SU-DHL-6 (cell line): ENCODE results near the gene ZNF560.

Experiments used
- H2AFZ ChIP-seq: fragments of 200-600 bp; sonication (generic); 2 replicates; pipeline ENCODE4 v1.6.1; 2014; ENCODE audit warnings: low read depth, mild to moderate bottlenecking, moderate library complexity, mixed read lengths, antibody characterized with exemption, low read length; ENCODE audit not compliant: severe bottlenecking
- H3F3A ChIP-seq: fragments of 200-600 bp; shearing (Covaris generic); 2 replicates; pipeline ENCODE4 v1.6.0; 2016; ENCODE audit warnings: antibody characterized with exemption, mild to moderate bottlenecking; ENCODE audit not compliant: insufficient read depth
- H3K27ac ChIP-seq: fragments of 200-600 bp; sonication (generic); 2 replicates; pipeline ENCODE4 v1.5.1; 2016; ENCODE audit warnings: low read depth, mild to moderate bottlenecking, low read length, moderate library complexity, mixed read lengths
- H3K27me3 ChIP-seq: fragments of 200-600 bp; sonication (generic), shearing (Covaris generic); 2 replicates; pipeline ENCODE4 v1.6.0; 2014; ENCODE audit warnings: mild to moderate bottlenecking, low read length
- H3K36me3 ChIP-seq: fragments of 200-600 bp; sonication (generic); 2 replicates; pipeline ENCODE4 v1.6.1; 2014; ENCODE audit warnings: mild to moderate bottlenecking, low read length, mixed read lengths
- H3K4me2 ChIP-seq: fragments of 300-600, 200-600 bp; shearing (Covaris generic), sonication (generic); 2 replicates; pipeline ENCODE4 v1.6.0; 2014; ENCODE audit warnings: low read length, low read depth, mild to moderate bottlenecking; ENCODE audit not compliant: poor library complexity, severe bottlenecking
- H3K4me3 ChIP-seq: fragments of 200-600 bp; sonication (generic); 2 replicates; pipeline ENCODE4 v1.5.1; 2014; ENCODE audit warnings: antibody characterized with exemption, low read length, mild to moderate bottlenecking, mixed read lengths; ENCODE audit not compliant: insufficient read depth, poor library complexity, severe bottlenecking
- H3K79me2 ChIP-seq: fragments of 200-600 bp; sonication (generic); 2 replicates; pipeline ENCODE4 v1.6.1; 2014; ENCODE audit warnings: mild to moderate bottlenecking, low read length, moderate library complexity; ENCODE audit not compliant: insufficient read depth
- H3K9ac ChIP-seq: fragments of 200-600 bp; sonication (generic); 2 replicates; pipeline ENCODE4 v1.7.0; 2014; ENCODE audit warnings: mild to moderate bottlenecking, low read length
- H3K9me2 ChIP-seq: fragments of 200-600 bp; sonication (generic); replicated peaks from 2 replicates; pipeline ENCODE4 v1.6.1; 2014; ENCODE audit warnings: low read length; ENCODE audit not compliant: insufficient read depth
- H3K9me3 ChIP-seq: fragments of 200-600 bp; sonication (generic); 2 replicates; pipeline ENCODE4 v1.6.1; 2014; ENCODE audit warnings: low read length, mixed read lengths; ENCODE audit not compliant: insufficient read depth
- H4K20me1 ChIP-seq: fragments of 200-600 bp; sonication (generic); 2 replicates; pipeline ENCODE4 v1.6.1; 2014; ENCODE audit warnings: low read depth, mild to moderate bottlenecking, antibody characterized with exemption, low read length, moderate library complexity, mixed read lengths
- CTCF ChIP-seq: fragments of 200-600 bp; sonication (generic); IDR thresholded peaks from one replicate; pipeline ENCODE4 v1.5.1; 2017; ENCODE audit warnings: antibody characterized with exemption, mild to moderate bottlenecking, low read length, moderate library complexity; ENCODE audit not compliant: insufficient read depth, poor library complexity, severe bottlenecking
- EZH2phosphoT487 ChIP-seq: fragments of 200-600 bp; sonication (generic), shearing (Covaris generic); conservative IDR thresholded peaks from 2 replicates; pipeline ENCODE4 v1.6.1; 2018; ENCODE audit warnings: mild to moderate bottlenecking, antibody characterized with exemption, low read length, moderate library complexity, mixed read lengths

The ZNF560 gene

GRCh38 chr19:9430444-9430843 is 68.0 kb downstream of the ZNF560 start:
- H3K27me3 ChIP-seq: no peaks in the 10 kb centered on the region
- H2AFZ ChIP-seq: no peak overlapping the region
- no peaks in the 10 kb centered on the region for H3K9me2 ChIP-seq
- H3K4me2 ChIP-seq: no peak overlapping the region
- no peaks in the 10 kb centered on the region for H3F3A ChIP-seq
- no peaks in the 10 kb centered on the region for H3K9me3 ChIP-seq
- H3K27ac ChIP-seq: no peak overlapping the region
- peaks cover 7% of the 10 kb centered on the region; the same call in 1 of the 2 replicates for H3K36me3 ChIP-seq
- H3K79me2 ChIP-seq: peaks cover 28% of the 10 kb centered on the region
- no peak for TF ChIP-seq CTCF
- TF ChIP-seq EZH2phosphoT487: no peak
- H3K9ac ChIP-seq: no peak overlapping the region
- no peak overlapping the region for H3K4me3 ChIP-seq
- H4K20me1 ChIP-seq: no peaks in the 10 kb centered on the region

DNA sequence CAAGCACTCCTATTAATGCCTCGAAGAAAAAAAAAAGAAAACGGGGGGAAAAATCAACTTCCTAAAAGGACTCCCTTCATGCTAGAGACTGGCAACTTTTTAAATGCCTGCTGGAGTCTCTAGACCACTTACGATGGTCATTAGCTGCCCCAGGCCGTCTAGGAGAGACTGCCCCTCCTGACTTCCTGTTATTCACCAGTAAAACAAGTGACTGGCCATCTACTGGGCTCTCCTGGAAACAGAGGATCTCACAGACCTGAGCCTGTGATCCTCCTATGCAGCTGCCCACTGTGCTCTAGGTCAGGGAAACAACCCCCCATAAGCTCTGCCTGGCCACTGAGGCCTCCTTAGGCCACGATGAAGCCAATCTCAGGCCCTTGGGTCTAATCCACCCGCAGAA is 70.5 kb downstream of the ZNF560 start:
- Histone ChIP-seq H3K9me2 (no peaks in the 10 kb centered on the region), H3K4me2 (no peak overlapping the region), H2AFZ (no peak overlapping the region), H3K4me3 (no peak overlapping the region), H3K79me2 (peaks cover 7% of the 10 kb centered on the region), H3K36me3 (peaks cover 6% of the 10 kb centered on the region; the same call in 1 of the 2 replicates), H3F3A (no peaks in the 10 kb centered on the region), H3K27ac (no peak overlapping the region), H3K9ac (no peak overlapping the region), H3K27me3 (no peaks in the 10 kb centered on the region), H4K20me1 (no peaks in the 10 kb centered on the region), H3K9me3 (no peaks in the 10 kb centered on the region)
- no peak for TF ChIP-seq EZH2phosphoT487
